Measurements from ENCODE around the gene RNF113B. TPM values are rescaled to one million over a fixed set of nuclear protein-coding genes. Genes with fewer than 3 reads are reported as not detected.

RNF113B gene
- total and polyA plus RNA-seq, 4 donors, result 0.20 TPM; not detected in 3

DNA sequence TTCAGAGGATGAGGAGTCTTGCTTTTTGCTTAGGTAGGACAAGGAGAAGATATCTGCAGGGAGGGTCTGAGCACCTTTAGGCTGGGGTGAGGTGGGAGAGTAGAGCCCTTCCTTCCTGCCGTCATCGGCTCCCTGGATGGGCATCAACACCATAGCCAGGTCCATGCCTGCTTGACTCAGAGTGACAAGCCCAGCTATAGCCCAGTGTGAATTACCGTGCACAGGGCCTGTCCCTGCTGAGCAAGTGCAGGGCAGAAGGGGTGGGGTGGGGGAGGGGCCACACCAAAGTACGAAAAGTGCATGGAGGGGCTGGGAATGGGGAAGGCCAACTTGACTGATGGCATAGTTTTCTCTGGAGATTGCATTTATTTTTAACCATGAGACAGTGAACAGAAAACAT, 30.3 kb upstream of the RNF113B start:
- peaks cover 3% of the 10 kb centered on the region for H3K4me1 ChIP-seq (ENCODE audit: control insufficient read depth, insufficient read depth, low read length)
- H3K27me3 ChIP-seq (ENCODE audit: control insufficient read depth, insufficient read depth, low read length), result no peaks in the 10 kb centered on the region
- no peak overlapping the region for H3K27ac ChIP-seq (ENCODE audit: low read depth, low read length)
- no peak overlapping the region for H3K4me3 ChIP-seq (ENCODE audit: low read depth, low read length)
- no peak for DNase-seq (ENCODE audit: low read depth in 4 of 6, low spot score in 6 of 6)
- no peaks in the 10 kb centered on the region for H3K36me3 ChIP-seq (ENCODE audit: control insufficient read depth, insufficient read depth, low read length)
- WGBS (ENCODE audit: insufficient coverage), result 65% methylated on average over 4 of the region's 4 CpGs
- H3K9me3 ChIP-seq (ENCODE audit: control insufficient read depth, insufficient read depth, low read length), result peaks cover 9% of the 10 kb centered on the region

- no peak overlapping the region for H3K4me3 ChIP-seq (ENCODE audit: low read depth, low read length)
- no peak overlapping the region for H3K27ac ChIP-seq (ENCODE audit: low read depth, low read length)
- H3K9me3 ChIP-seq (ENCODE audit: control insufficient read depth, insufficient read depth, low read length), result peaks cover 9% of the 10 kb centered on the region
- DNase-seq (ENCODE audit: low read depth in 4 of 6, low spot score in 6 of 6), result no peak
- WGBS (ENCODE audit: insufficient coverage), result 62% methylated on average over 3 of the region's 4 CpGs
- peaks cover 6% of the 10 kb centered on the region for H3K4me1 ChIP-seq (ENCODE audit: control insufficient read depth, insufficient read depth, low read length)
- H3K27me3 ChIP-seq (ENCODE audit: control insufficient read depth, insufficient read depth, low read length), result no peaks in the 10 kb centered on the region
- no peaks in the 10 kb centered on the region for H3K36me3 ChIP-seq (ENCODE audit: control insufficient read depth, insufficient read depth, low read length)
Observed at GRCh38 chr13:98206946-98207345, 29.9 kb upstream of the RNF113B start.

- Histone ChIP-seq H3K36me3 (ENCODE audit: control insufficient read depth, insufficient read depth, low read length) (peaks cover 3% of the 10 kb centered on the region), H3K9me3 (ENCODE audit: control insufficient read depth, insufficient read depth, low read length) (peaks cover 9% of the 10 kb centered on the region), H3K27me3 (ENCODE audit: control insufficient read depth, insufficient read depth, low read length) (no peaks in the 10 kb centered on the region), H3K4me3 (ENCODE audit: low read depth, low read length) (no peak overlapping the region), H3K4me1 (ENCODE audit: control insufficient read depth, insufficient read depth, low read length) (peaks cover 10% of the 10 kb centered on the region), H3K27ac (ENCODE audit: low read depth, low read length) (no peak overlapping the region)
- no CpG with 5 or more reads among the region's 2 CpGs for WGBS (ENCODE audit: insufficient coverage)
- DNase-seq (ENCODE audit: low read depth in 4 of 6, low spot score in 6 of 6), result no peak
Observed at GRCh38 chr13:98204546-98204945, 27.5 kb upstream of the RNF113B start.

- Histone ChIP-seq H3K4me3 (ENCODE audit: low read depth, low read length) (no peak overlapping the region), H3K27me3 (ENCODE audit: control insufficient read depth, insufficient read depth, low read length) (no peaks in the 10 kb centered on the region), H3K9me3 (ENCODE audit: control insufficient read depth, insufficient read depth, low read length) (peaks cover 9% of the 10 kb centered on the region), H3K4me1 (ENCODE audit: control insufficient read depth, insufficient read depth, low read length) (peaks cover 10% of the 10 kb centered on the region), H3K36me3 (ENCODE audit: control insufficient read depth, insufficient read depth, low read length) (peaks cover 3% of the 10 kb centered on the region), H3K27ac (ENCODE audit: low read depth, low read length) (no peak overlapping the region)
- no peak for DNase-seq (ENCODE audit: low read depth in 4 of 6, low spot score in 6 of 6)
- no CpG with 5 or more reads among the region's 8 CpGs for WGBS (ENCODE audit: insufficient coverage)
Observed at GRCh38 chr13:98203646-98204326, 26.7 kb upstream of the RNF113B start.

- no peak overlapping the region for H3K27ac ChIP-seq (ENCODE audit: low read depth, low read length)
- H3K27me3 ChIP-seq (ENCODE audit: control insufficient read depth, insufficient read depth, low read length), result no peaks in the 10 kb centered on the region
- H3K9me3 ChIP-seq (ENCODE audit: control insufficient read depth, insufficient read depth, low read length), result peaks cover 9% of the 10 kb centered on the region
- DNase-seq (ENCODE audit: low read depth in 4 of 6, low spot score in 6 of 6), result no peak
- peaks cover 3% of the 10 kb centered on the region for H3K36me3 ChIP-seq (ENCODE audit: control insufficient read depth, insufficient read depth, low read length)
- WGBS (ENCODE audit: insufficient coverage), result 43% methylated on average over 6 of the region's 6 CpGs
- H3K4me1 ChIP-seq (ENCODE audit: control insufficient read depth, insufficient read depth, low read length), result peaks cover 8% of the 10 kb centered on the region
- H3K4me3 ChIP-seq (ENCODE audit: low read depth, low read length), result no peak overlapping the region
Observed at GRCh38 chr13:98201984-98202383, 24.9 kb upstream of the RNF113B start.

GRCh38 chr13:98201189-98201588, 24.1 kb upstream of the RNF113B start:
- H3K9me3 ChIP-seq (ENCODE audit: control insufficient read depth, insufficient read depth, low read length), result peaks cover 8% of the 10 kb centered on the region
- H3K27me3 ChIP-seq (ENCODE audit: control insufficient read depth, insufficient read depth, low read length), result no peaks in the 10 kb centered on the region
- 80% methylated on average over 6 of the region's 8 CpGs for WGBS (ENCODE audit: insufficient coverage)
- H3K4me3 ChIP-seq (ENCODE audit: low read depth, low read length), result no peak overlapping the region
- H3K27ac ChIP-seq (ENCODE audit: low read depth, low read length), result no peak overlapping the region
- no peak for DNase-seq (ENCODE audit: low read depth in 4 of 6, low spot score in 6 of 6)
- H3K36me3 ChIP-seq (ENCODE audit: control insufficient read depth, insufficient read depth, low read length), result peaks cover 3% of the 10 kb centered on the region
- H3K4me1 ChIP-seq (ENCODE audit: control insufficient read depth, insufficient read depth, low read length), result peaks cover 8% of the 10 kb centered on the region

GRCh38 chr13:98200211-98200878, 23.3 kb upstream of the RNF113B start:
- peaks cover 8% of the 10 kb centered on the region for H3K4me1 ChIP-seq (ENCODE audit: control insufficient read depth, insufficient read depth, low read length)
- H3K27me3 ChIP-seq (ENCODE audit: control insufficient read depth, insufficient read depth, low read length), result no peaks in the 10 kb centered on the region
- H3K9me3 ChIP-seq (ENCODE audit: control insufficient read depth, insufficient read depth, low read length), result peaks cover 6% of the 10 kb centered on the region
- H3K4me3 ChIP-seq (ENCODE audit: low read depth, low read length), result no peak overlapping the region
- H3K27ac ChIP-seq (ENCODE audit: low read depth, low read length), result no peak overlapping the region
- H3K36me3 ChIP-seq (ENCODE audit: control insufficient read depth, insufficient read depth, low read length), result peaks cover 3% of the 10 kb centered on the region
- DNase-seq (ENCODE audit: low read depth in 4 of 6, low spot score in 6 of 6), result no peak
- 83% methylated on average over 4 of the region's 5 CpGs for WGBS (ENCODE audit: insufficient coverage)

DNA sequence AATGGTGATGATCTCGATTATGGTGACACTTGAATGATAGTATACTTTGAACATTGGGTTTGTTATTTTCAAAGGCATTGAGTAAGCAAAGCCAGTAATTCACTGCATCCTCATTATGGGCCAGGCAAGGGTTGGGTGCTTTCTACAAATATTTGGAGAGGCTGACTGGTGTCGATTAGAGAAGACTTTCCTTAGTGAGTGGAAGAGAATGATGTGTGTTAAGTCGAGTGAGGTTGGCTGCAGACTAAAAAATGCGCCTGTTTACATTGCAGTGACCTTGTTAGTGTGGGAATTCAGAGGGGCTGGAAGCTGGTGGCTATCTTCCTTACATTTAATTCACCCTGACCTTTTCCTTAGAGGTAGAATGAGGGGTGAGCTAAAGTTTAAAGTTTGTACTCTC, 22.4 kb upstream of the RNF113B start:
- H3K9me3 ChIP-seq (ENCODE audit: control insufficient read depth, insufficient read depth, low read length), result peaks cover 3% of the 10 kb centered on the region
- peaks cover 8% of the 10 kb centered on the region for H3K4me1 ChIP-seq (ENCODE audit: control insufficient read depth, insufficient read depth, low read length)
- H3K27ac ChIP-seq (ENCODE audit: low read depth, low read length), result no peak overlapping the region
- peaks cover 3% of the 10 kb centered on the region for H3K36me3 ChIP-seq (ENCODE audit: control insufficient read depth, insufficient read depth, low read length)
- no peaks in the 10 kb centered on the region for H3K27me3 ChIP-seq (ENCODE audit: control insufficient read depth, insufficient read depth, low read length)
- peak in 1 of 6 donors; percentile 45 for DNase-seq (ENCODE audit: low read depth in 4 of 6, low spot score in 6 of 6)
- WGBS (ENCODE audit: insufficient coverage), result 23% methylated on average over 2 of the region's 4 CpGs
- H3K4me3 ChIP-seq (ENCODE audit: low read depth, low read length), result no peak overlapping the region

DNA sequence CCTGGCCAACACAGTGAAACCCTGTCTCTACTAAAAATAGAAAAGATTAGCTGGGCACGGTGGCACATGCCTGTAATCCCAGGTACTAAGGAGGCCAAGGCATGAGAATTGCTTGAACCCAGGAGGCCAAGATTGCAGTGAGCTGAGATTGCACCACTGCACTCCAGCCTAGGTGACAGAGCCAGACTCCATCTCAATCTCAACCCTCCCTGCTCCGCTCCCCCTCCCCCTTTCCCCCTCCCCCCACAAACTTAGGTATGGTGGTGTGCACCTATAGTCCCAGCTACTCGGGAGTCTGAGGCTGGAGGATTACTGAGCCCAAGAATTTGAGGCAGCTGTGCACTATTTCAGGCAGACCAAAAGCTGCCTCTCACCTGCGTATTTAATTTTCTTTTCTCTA, 21.6 kb upstream of the RNF113B start:
- Histone ChIP-seq H3K4me3 (ENCODE audit: low read depth, low read length) (no peak overlapping the region), H3K4me1 (ENCODE audit: control insufficient read depth, insufficient read depth, low read length) (peaks cover 8% of the 10 kb centered on the region), H3K27me3 (ENCODE audit: control insufficient read depth, insufficient read depth, low read length) (no peaks in the 10 kb centered on the region), H3K9me3 (ENCODE audit: control insufficient read depth, insufficient read depth, low read length) (peaks cover 3% of the 10 kb centered on the region), H3K27ac (ENCODE audit: low read depth, low read length) (no peak overlapping the region), H3K36me3 (ENCODE audit: control insufficient read depth, insufficient read depth, low read length) (peaks cover 3% of the 10 kb centered on the region)
- 83% methylated on average over 3 of the region's 4 CpGs for WGBS (ENCODE audit: insufficient coverage)
- DNase-seq (ENCODE audit: low read depth in 4 of 6, low spot score in 6 of 6), result no peak
